IPS-NIHi11 (cell line): Measurements from ENCODE around the gene GABARAPL2.
A peak's percentile ranks its signal among the peaks of the same experiment; 100 is the strongest.
"Not testable (repeated sequence)": the region's sequence is repeated elsewhere in the genome, so short reads cannot be mapped to it uniquely, and the experiment has no call there.

ENCODE experiments used
- DNase-seq: peaks from one replicate; pipeline ENCODE4 v3.0.0; 2012; ENCODE audit warnings: mixed read lengths, low spot score

The GABARAPL2 gene, protein sequence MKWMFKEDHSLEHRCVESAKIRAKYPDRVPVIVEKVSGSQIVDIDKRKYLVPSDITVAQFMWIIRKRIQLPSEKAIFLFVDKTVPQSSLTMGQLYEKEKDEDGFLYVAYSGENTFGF

DNA sequence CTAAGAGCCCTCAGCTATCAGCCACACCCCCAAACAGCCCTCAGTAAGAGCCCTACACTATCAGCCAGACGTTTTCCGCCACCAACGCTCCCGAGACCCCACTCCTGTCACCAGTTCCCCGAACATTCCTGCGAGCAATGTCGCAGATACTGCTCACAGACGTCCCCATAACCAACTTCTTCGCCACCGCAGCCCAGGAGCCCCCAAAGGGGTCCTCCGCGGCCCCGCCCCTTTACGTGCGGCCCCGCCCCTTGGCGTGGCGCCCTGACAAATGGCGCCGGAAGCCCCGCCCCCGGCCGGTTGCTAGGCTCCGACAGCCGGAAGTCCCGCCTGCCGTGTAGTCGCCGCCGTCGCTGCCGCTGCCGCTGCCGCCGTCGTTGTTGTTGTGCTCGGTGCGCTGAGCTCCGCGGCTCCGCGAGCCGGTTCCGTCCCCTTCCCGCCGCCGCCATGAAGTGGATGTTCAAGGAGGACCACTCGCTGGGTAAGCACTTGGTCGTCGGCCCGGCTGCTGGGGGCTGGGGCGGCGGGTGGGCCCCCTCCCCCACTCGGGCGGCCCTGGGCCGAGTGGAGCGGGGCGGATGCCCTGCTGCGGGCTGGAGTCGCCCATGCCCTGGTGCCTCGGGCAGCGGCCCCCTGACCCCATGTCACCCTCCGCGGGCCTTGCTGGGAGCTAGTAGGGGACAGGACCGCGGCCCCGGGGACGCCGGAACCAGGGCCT is at the start of gene GABARAPL2:
Gene GABARAPL2, plus strand, starts transcription at position 340 of the 718 bp plus-strand sequence. Its CDS starts 108 bp downstream, at position 448.
- DNase-seq, result peak; percentile 95

DNA sequence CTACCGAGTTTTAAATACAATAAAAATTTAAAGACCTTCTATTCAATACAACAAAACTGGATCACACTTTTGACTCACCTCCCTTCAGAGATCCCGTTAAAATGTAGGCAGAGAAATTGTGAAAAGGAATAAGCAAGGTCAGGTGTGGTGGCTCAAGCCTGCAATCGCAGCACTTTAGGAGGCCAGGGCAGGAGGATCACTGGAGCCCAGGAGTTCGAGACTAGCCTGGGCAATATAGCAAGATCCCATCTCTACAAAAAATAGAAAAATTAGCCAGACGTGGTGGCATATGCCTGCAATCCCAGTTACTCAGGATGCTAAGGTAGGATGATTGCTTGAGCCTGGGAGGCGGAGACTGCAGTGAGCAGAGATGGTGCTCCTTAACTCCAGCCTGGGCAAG is 47.0 kb upstream of the GABARAPL2 start:
- DNase-seq, result no peak

DNA sequence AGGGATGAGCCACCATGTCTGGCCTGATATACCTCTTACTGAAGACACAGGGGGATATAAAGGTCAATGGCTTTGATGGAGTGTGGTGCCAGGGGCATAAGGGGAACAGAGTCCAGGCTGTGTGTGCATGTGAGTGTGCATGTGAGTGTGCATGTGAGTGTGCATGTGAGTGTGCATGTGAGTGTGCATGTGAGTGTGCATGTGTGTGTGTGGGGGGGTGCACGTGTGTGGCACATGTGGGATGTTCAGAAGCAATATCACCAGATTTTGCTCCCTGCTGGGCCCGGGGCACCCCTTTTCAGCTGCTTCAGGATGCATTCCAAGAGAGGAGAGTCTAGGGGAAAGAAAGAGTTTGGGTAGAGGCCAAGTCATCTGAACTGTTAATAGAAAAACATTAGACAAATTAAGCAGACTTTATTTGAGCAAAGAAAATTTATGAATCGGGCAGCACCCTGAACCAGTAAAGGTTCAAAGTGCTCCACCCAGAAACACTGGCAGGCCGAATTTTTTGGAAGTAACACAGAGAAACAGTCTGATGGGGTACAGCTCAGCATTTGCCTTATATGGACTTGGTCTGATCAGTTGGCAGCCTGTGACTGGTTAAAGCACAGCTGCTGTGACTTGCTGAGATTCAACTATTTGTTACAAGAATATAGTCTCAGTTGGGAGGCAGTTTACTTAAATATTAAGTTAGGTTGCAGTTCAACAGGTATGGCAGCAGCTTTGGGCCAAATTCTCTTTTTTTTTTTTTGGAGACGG is 40.0 kb upstream of the GABARAPL2 start:
- DNase-seq, result no peak

DNA sequence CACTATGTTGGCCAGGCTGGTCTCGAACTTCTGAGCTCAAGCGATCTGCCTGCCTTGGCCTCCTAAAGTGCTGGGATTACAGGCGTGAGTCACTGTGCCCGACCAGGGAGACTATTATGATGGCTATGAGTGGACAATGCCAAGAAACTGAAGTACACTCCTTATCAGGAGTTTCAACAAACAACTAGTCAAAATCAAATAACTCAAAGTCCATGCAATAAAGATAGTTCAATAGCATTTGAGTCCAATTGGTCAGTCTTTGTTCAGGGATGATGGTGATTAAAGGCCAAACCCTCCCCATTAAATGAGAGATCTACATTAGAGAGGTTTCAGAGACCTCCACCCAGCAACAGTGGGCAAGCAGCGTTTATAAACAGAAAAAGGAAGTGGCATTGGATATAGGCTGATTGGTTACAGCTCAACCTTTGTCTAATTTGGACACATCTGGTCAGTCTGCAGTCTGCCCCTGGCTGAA is 38.3 kb upstream of the GABARAPL2 start:
- DNase-seq, result no peak

DNA sequence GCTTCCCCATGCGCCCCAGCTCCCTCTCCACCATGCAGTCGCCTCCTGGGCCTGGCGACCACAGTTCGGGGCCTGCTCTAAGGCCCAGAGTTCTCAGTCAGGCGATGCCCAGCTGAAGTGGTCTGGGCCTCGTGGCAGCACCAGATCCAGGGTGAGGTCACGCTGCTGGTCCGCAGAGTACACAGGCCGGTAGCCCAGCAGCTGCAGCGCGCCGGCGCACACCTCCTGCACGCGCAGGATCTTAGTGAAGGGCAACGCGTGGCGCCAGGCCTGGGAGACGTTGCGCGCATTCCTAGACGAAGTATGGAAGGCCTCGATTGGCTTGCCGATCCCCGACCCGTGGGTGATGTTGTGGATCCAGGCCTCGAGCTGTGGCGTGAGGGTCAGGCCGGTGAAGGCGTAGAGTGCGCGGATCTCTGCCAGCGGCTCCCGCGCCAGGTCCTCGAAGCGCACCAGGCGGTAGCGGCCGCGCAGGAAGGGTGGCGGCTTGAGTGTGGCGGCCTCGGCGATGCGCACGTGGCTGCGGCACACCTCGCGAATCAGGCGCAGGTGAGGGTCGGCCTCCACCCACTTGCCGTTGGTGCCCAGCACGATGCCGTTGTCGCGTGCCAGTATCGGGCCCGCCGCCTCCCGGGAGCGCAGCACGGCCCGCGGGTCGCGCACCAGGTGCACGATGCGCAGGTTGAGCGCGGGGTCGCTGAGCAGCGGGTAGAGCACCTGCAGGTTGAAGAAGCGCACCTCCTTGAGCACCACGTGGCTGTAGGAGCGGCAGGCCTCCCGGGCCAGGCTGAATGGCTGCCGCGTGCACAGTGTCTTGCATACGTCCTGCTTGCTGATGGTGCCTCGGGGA is 36.9 kb upstream of the GABARAPL2 start:
- no peak for DNase-seq

DNA sequence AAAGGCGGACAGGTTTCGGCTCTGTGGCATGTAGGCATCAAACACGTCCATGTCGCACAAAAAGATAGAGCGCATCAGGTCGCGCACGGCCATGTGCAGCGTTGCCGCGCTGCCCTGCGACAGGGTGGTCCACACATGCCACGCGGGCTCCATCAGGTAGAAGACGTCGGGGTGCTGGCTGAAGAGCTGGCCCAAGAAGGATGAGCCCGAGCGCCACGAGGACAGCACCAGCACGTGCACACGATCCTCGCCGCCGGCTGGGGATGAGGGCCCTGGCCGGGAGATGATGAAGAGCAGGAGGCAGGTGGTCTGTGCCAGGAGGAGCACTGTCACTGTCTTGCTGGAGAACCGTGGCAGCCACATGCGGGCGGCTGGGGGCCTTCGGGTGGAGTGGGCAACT is 36.2 kb upstream of the GABARAPL2 start:
- no peak for DNase-seq

DNA sequence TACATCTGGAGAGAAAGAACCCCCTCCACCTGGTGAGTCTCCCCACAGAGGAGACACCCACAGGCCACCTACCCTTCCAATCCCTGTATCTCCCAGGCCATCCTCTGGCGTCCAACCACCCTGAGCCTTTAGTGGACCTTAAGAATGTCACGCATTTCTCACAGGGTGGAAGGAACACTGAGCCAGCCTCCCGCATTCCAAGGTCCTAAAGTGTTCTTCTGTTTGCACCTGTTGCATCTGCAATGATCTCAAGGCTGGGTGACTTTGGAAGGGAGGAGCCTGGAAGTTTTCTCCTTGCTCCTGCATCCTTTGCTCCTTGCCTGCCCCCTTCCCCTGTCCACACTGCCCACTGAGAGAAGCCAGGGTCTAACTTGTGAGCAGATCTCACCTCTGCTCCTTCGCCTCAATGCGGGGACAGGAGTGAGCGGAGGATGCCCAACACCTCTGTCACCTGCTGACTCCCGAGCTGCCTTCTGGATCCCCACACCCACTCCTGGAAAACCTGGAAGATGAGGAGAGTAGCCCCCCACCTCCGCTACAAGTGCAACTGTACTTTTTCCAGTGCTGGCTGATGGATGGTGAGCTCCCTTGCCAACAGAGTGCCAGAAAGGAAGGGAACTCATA is 33.9 kb upstream of the GABARAPL2 start:
- no peak for DNase-seq

DNA sequence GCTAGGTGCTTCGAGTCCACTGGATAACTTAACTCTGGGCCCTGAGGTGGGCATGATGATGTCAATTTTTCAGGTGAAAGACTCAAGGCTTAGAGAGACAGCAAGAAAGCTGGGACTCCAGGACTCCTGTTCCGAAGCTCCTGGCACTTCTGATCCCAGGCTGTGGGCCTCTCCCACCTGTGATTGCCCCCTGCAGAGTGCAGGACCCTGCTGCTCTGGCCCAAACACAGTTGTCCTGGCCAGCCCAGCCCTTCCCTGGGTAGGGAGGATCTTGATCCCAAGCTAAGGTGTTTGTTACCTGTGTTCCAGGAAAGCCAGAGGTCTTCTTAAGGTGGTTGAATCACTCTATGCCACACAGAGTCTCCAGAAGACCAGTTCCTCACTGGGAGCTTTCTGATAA is 33.4 kb upstream of the GABARAPL2 start:
- no peak for DNase-seq

DNA sequence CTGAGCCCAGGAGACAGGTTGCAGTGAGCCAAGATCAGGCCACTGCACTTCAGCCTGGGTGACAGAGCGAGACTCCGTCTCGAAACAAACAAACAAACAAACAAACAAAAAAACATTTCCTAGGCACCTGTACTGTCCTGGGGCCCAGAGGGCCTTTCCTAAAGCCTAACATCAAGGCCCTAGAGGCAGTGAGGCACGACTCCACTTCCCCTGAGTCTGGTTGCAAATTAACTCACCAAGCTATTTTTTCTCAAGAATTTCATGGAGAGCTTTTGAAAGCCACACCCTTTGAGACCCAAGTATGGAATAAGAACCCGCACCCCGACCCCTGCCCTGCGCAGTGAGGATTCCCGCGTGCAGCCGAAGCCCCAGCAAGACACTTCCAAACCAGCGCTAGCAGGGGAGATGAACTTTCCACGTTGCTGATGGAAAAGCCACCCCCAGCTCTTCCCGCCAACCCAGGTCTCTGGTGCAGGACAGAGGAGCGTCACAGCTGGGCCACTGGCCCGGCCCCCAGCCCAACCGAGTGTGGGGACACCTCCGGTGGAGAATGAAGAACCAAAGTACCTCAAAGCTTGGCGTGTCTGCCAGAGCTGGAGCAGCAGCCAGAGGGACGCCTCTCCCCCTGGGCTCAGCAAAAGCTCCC is 31.5 kb upstream of the GABARAPL2 start:
- DNase-seq, result no peak

DNA sequence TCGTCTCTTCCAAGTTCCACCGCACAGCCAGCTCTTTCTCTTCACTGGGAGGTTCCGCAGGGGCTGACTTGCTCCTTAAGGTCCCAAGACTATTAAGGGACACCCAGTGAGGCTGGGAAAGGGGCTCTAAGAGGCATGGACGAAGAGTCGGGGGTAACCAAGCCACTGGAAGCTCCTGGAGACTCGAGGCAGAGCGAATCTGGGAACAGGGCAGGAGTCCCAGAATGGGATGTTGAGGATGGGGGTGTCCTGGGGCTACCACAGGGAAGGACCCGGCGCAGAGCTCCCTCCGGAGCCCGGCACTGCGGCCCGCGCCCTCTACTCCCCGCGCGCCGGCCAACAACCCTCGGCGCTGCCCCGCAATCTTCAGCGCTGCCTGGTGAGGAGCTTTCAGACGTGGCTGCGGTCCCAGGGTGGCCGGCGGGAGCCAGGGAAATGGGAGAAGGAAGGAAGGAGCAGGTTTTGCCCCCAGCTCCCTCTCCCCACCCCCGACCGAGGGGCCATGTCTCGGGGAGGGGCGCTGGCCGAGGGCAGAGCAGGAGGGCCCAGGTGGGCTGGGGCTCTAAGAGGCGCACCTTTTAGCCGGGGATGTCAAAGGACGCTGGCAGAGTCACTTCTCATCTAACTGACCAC is 30.9 kb upstream of the GABARAPL2 start:
- DNase-seq, result no peak

DNA sequence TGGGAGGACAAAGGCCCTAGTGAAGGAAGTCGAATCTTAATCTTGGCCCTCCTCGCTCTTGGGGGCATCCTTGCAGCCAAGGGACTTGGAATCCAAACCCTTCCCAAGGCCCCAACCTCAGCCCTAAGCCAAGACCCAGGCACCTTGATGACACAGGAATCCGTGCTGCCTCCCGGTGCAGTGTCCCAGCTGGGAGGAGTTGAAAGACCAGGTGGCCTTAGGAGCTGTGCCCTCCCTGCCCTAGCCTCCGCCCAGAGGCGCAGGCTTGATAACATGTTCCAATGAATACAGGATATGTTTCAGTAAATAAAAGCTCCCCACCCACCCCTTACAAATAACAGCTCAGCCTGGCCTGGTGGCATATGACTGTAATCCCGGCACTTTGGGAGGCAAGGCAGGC is 30.3 kb upstream of the GABARAPL2 start, which contains the start of gene CHST5:
Gene CHST5, minus strand, starts transcription at position 208 of the 400 bp plus-strand sequence. CDS start 5,724 bp downstream, outside the sequence.
- DNase-seq, result no peak

DNA sequence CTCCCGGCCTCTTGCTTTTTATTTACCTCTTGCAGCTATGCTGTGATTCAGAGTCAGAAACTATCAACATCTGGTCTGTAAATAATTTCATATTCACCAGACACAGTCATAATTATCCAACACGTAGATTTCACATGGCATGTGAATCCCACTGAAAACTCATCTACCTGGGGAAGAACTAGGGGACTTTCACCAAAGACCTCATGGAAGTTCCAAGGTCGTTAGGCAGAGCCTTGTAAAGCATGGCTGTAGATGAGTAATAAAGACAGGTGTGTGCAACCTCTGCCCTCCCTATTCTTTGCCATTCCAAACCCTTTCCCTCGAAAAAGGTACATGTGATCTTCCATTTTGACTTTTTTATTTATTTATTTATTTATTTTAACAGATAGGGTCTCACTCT is 28.4 kb upstream of the GABARAPL2 start:
- no peak for DNase-seq

DNA sequence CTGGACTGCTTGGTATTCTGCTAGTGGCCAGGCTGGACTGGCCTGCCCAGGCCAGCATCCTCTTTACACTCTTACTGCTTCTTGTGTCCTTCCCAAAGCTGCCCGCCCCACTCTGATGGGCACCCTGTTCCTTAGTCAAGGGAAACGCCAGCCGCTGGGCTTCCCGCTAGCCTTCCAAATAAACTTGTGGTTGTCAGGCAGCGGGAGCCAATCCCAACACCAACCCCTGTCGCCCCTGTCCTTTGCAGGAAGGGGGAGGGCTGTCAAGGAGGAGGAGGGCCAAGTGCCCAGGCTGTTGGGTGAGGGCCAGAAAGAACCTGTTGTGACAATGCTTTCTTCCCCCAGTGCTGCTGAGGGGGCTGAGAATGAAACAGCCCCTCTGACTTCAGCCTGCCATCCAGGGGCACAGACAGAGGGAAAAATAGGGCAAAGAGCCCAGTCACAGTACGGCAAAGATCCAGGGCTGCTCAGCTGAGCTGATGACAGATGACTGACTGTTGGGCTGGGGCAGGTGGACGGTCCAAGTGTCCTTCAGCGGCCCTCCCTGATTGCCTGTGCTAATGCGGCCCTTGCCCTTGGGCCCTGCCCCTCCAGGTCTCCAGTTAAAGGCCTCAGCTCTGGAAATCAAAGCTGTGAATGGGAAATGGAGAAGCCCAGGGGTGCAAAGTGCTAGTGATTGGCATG is 27.2 kb upstream of the GABARAPL2 start:
- DNase-seq, result not testable (repeated sequence)

DNA sequence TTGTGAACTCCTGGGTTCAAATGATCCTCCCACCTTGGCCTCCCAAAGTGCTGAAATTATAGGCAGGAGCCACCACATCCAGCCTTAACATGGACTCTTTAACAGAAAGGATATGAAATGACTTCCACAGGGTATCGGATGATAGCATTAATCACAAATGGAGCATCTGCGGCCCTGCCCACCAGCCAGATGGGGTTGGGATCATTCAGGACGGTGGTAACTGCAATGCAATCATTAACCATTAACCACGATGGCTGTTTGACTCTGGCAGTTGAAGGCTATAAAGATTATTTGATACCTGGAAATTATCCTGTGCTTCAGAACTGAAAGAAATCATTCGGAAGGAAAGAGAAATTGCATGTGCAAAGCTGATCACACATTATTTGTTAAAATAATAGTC is 24.9 kb upstream of the GABARAPL2 start:
- no peak for DNase-seq

DNA sequence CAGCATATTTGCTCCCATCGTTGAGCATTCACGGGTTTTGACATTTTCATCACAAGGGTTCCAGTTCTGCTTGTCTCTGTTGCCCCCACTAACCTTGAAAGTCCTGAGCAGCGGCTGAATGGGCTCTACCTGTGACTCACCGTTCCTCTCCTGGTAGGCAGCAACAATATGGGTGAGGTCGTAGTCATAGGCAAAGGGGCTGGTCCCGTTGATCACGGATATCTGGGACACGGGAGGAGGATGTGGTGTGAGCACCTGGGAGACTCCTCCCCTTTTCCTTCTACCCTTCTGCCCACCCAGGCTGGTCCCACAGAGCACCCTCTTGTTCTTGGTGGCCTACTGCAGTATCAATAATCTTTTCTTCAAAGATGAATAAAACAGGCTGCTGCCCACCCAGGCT is 23.7 kb upstream of the GABARAPL2 start:
- DNase-seq, result not testable (repeated sequence)

DNA sequence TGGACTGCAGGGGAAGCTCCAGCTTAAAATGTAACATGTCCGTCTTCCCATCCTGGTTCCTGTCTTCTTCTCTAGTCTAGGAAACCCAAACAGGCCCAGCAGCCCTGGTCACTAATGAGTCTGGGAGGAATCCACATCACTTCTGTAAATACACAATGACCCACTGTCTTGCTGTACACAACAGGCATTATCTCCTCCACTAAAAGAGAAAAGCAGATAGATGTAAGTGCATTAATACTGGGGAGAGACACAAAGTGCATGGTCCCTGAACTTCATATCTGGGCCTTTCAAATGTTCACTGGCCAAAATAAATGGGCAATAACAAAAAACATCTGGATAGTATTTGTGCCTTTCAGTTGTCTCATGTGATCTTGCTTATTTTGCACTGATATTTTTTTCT is 20.3 kb upstream of the GABARAPL2 start:
- DNase-seq, result not testable (repeated sequence)

DNA sequence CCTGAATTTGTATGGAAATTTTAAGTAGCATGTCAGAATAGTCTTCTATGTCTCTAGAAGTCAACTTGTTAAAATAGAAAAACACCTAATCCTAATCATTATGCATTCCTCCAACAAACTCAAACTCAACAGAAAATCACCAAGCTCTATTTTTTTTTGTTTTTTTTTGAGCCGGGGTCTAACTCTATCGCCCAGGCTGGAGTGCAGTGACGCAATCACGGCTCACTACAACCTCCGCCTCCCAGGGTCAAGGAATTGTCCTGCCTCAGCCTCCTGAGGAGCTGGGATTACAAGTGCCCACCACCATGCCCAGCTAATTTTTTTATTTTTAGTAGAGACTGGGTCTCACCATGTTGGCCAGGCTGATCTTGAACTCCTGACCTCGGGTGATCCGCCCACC is 19.9 kb upstream of the GABARAPL2 start:
- no peak for DNase-seq

DNA sequence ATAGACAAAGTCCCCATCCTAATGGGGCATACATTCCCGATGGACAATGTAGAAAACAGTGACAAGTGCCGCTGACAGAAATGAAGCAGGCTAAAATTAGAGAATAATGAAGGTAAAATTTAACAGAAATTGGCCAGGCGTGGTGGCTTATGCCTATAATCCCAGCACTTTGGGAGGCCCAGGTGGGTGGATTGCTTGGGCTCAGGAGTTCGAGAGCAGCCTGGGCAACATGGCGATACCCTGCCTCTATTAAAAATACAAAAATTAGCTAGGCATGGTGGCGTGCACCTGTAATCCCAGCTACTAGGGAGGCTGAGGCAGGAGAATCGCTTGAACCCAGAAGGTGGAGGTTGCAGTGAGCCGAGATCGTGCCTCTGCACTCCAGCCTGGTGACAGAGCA is 17.7 kb upstream of the GABARAPL2 start:
- DNase-seq, result not testable (repeated sequence)

DNA sequence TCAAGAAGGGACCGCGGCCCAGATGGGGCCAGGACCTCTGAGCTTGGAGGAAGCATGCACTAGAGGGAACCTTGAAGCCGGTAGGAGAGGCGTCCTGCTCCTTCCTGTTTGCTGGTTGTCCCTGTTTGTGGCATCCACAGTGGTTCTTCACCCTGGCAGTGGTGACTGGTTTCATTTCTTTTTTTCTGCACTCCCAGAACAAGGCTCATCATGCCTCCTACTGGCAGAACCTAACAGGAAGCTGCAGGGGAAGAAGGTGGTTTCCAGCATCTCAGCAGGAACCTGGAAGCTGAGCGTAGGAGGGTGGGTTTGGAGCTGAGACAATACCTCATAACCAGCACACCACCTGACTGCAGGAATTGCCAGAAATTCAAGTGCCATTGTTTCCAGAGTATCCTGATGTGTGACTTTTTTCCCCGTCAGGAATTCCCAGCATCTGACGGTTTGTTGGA is 15.9 kb upstream of the GABARAPL2 start:
- DNase-seq, result peak; percentile 86

DNA sequence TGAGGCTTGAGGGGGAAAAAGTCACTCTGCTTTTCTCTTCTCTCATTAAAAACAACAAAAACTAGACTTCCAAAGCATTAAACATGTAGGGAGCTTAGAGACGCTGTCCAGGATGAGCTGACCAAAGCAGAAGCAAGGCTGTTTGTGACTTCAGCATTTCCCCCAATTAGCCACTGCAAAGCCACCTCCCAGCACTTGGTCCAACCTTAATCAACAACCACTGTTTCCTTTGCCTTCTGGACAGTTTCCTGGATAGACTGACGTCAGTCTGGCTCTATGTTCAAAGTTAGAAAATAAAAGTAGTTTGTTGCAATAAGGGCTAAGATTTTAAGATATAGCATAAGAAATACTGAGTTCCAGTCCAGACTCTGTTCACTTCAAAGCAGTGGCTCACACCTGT is 13.2 kb upstream of the GABARAPL2 start:
- DNase-seq, result no peak
